ENCODE data around the gene GSAP.
"Not testable (repeated sequence)": the region's sequence is repeated elsewhere in the genome, so short reads cannot be mapped to it uniquely, and the experiment has no call there.

Gene GSAP, protein sequence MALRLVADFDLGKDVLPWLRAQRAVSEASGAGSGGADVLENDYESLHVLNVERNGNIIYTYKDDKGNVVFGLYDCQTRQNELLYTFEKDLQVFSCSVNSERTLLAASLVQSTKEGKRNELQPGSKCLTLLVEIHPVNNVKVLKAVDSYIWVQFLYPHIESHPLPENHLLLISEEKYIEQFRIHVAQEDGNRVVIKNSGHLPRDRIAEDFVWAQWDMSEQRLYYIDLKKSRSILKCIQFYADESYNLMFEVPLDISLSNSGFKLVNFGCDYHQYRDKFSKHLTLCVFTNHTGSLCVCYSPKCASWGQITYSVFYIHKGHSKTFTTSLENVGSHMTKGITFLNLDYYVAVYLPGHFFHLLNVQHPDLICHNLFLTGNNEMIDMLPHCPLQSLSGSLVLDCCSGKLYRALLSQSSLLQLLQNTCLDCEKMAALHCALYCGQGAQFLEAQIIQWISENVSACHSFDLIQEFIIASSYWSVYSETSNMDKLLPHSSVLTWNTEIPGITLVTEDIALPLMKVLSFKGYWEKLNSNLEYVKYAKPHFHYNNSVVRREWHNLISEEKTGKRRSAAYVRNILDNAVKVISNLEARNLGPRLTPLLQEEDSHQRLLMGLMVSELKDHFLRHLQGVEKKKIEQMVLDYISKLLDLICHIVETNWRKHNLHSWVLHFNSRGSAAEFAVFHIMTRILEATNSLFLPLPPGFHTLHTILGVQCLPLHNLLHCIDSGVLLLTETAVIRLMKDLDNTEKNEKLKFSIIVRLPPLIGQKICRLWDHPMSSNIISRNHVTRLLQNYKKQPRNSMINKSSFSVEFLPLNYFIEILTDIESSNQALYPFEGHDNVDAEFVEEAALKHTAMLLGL

GRCh38 chr7:77415823-77416620 lies at the start of gene GSAP:
Gene GSAP, minus strand, starts transcription at chr7:77416349. Its CDS starts 28 bp downstream, at chr7:77416321.
- Histone ChIP-seq H3K36me3 (ENCODE audit: control insufficient read depth, insufficient read depth, low read length) (no peaks in the 10 kb centered on the region), H3K27ac (peak within 1 kb of the TSS; percentile 85), H3K4me1 (peaks cover 11% of the 10 kb centered on the region), H3K4me3 (ENCODE audit: low read depth, low read length) (peak within 1 kb of the TSS; percentile 60), H2AFZ (peak within 1 kb of the TSS; percentile 90), H3K4me2 (ENCODE audit: low read length) (peak within 1 kb of the TSS; percentile 87), H3K9ac (peak within 1 kb of the TSS; percentile 75), H3K27me3 (ENCODE audit: control insufficient read depth, insufficient read depth, low read length) (no peaks in the 10 kb centered on the region), H3K79me2 (no peaks in the 10 kb centered on the region), H3K9me3 (ENCODE audit: control insufficient read depth, low read length) (no peaks in the 10 kb centered on the region)
- TF ChIP-seq CTCF (IDR thresholded peaks at IDR 0.05), result peak; percentile 24

DNA sequence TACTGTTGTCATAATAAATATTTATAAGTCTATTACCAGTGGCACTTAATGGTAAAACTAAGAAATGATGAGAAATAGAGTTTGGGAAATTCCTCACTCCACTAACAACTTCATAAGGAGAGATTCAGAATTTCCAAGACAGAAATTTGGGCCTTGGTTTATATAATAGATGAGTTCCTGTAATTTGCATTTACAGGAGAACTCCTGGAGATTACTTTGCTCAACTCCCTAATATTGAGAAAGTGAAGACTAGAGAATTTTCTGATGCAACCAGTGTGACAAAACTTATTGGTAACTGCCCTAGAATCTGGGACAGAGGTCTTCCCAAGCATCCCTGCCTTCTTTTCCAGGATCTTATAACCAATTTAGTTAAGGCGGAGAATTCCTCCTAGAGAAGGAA lies 49.1 kb upstream of the GSAP start:
- no peak overlapping the region for H3K27ac ChIP-seq
- no peak for TF ChIP-seq CTCF (IDR thresholded peaks at IDR 0.05)

DNA sequence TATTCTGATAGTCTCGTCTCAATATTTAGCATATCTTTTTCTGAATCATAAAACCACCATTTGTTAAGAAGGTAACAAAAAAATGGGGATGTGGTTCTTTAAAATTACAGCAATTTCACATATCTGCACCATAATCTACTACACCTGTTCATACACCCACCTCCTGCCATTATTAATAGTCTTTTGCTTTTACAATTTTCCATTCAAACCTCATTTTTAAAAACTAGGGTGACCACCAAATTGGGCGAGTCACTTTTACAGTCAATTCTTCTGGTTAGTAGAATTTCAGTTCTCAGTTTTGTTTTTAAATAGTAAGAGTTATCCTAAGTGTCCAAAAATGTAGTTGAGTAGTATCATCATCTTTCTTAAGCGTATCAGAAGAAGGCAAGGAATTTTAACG lies 48.4 kb upstream of the GSAP start:
- no peaks in the 10 kb centered on the region for H3K9me3 ChIP-seq (ENCODE audit: control insufficient read depth, low read length)
- H3K36me3 ChIP-seq (ENCODE audit: control insufficient read depth, insufficient read depth, low read length), result no peaks in the 10 kb centered on the region
- no peaks in the 10 kb centered on the region for H3K4me1 ChIP-seq
- H3K4me2 ChIP-seq (ENCODE audit: low read length), result no peak overlapping the region
- H3K9ac ChIP-seq, result no peak overlapping the region
- no peak overlapping the region for H3K27ac ChIP-seq
- no peak overlapping the region for H3K4me3 ChIP-seq (ENCODE audit: low read depth, low read length)
- H2AFZ ChIP-seq, result no peak overlapping the region
- no peak for TF ChIP-seq CTCF (IDR thresholded peaks at IDR 0.05)
- no peaks in the 10 kb centered on the region for H3K27me3 ChIP-seq (ENCODE audit: control insufficient read depth, insufficient read depth, low read length)
- H3K79me2 ChIP-seq, result no peaks in the 10 kb centered on the region

More for the DNA sequence above, 49.1 kb upstream of the GSAP start:
- no peak overlapping the region for H3K4me3 ChIP-seq (ENCODE audit: low read depth, low read length)
- H3K4me1 ChIP-seq, result no peaks in the 10 kb centered on the region
- no peaks in the 10 kb centered on the region for H3K36me3 ChIP-seq (ENCODE audit: control insufficient read depth, insufficient read depth, low read length)
- no peaks in the 10 kb centered on the region for H3K9me3 ChIP-seq (ENCODE audit: control insufficient read depth, low read length)
- no peaks in the 10 kb centered on the region for H3K79me2 ChIP-seq
- H2AFZ ChIP-seq, result no peak overlapping the region
- H3K9ac ChIP-seq, result no peak overlapping the region
- H3K27me3 ChIP-seq (ENCODE audit: control insufficient read depth, insufficient read depth, low read length), result no peaks in the 10 kb centered on the region
- H3K4me2 ChIP-seq (ENCODE audit: low read length), result no peak overlapping the region

GRCh38 chr7:77463632-77464031 lies 47.5 kb upstream of the GSAP start:
- not testable (repeated sequence) for H3K79me2 ChIP-seq; H3K27me3 ChIP-seq (ENCODE audit: control insufficient read depth, insufficient read depth, low read length); H3K9me3 ChIP-seq (ENCODE audit: control insufficient read depth, low read length); H3K4me3 ChIP-seq (ENCODE audit: low read depth, low read length); H3K36me3 ChIP-seq (ENCODE audit: control insufficient read depth, insufficient read depth, low read length); H3K9ac ChIP-seq; H3K4me1 ChIP-seq; H3K4me2 ChIP-seq (ENCODE audit: low read length); H3K27ac ChIP-seq; H2AFZ ChIP-seq

- H3K27me3 ChIP-seq (ENCODE audit: control insufficient read depth, insufficient read depth, low read length), result no peaks in the 10 kb centered on the region
- H3K36me3 ChIP-seq (ENCODE audit: control insufficient read depth, insufficient read depth, low read length), result no peaks in the 10 kb centered on the region
- TF ChIP-seq CTCF (IDR thresholded peaks at IDR 0.05), result no peak
- no peak overlapping the region for H3K4me2 ChIP-seq (ENCODE audit: low read length)
- H3K4me3 ChIP-seq (ENCODE audit: low read depth, low read length), result no peak overlapping the region
- H3K4me1 ChIP-seq, result no peaks in the 10 kb centered on the region
- no peak overlapping the region for H2AFZ ChIP-seq
- no peak overlapping the region for H3K9ac ChIP-seq
- no peaks in the 10 kb centered on the region for H3K79me2 ChIP-seq
- H3K27ac ChIP-seq, result no peak overlapping the region
- H3K9me3 ChIP-seq (ENCODE audit: control insufficient read depth, low read length), result no peaks in the 10 kb centered on the region
These were observed 45.7 kb upstream of the GSAP start for GRCh38 chr7:77461842-77462241.

Measured in parathyroid adenoma (tissue), 2 donors.